Measurements from ENCODE around the gene MCU.

DNA sequence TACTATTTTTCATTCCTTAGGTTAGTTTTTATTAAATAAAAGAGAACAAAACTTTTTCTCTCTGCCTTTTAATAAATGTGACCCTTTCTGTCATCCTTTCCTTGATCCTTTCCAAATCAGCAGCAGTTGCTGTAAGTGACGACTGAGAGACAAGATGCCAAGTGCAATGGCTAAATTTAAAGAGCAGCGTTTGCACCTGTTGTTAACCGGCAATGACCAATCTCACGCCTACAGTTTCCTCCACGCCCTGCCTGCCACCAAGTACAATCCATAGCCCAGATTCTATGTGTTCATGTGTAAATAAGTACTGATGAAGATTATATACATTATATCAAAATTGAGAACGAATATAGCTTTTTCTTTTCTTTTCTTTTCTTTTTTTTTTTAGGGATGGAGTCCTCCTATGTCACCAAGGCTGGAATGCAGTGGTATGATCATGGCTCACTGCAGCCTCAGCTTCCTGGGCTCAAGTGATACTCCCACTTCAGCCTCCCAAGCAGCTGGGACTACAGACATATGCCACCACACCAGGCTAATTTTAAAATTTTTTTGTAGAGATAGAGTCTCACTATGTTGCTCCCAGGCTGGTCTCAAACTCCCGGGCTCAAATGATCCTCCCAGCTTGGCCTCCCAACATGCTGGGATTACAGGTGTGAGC lies 6.5 kb upstream of the MCU start:
- TF ChIP-seq FOXM1 (IDR thresholded peaks at IDR 0.05; ENCODE audit: borderline replicate concordance) (no peak), SP1 (IDR thresholded peaks at IDR 0.05) (no peak), BHLHE40 (IDR thresholded peaks at IDR 0.05; ENCODE audit: borderline replicate concordance) (no peak), NFRKB (IDR thresholded peaks at IDR 0.05) (no peak), ZNF384 (IDR thresholded peaks at IDR 0.05) (no peak), CTBP1 (IDR thresholded peaks at IDR 0.05; ENCODE audit: borderline replicate concordance) (no peak), PKNOX1 (IDR thresholded peaks at IDR 0.05) (no peak), FOXA1 (IDR thresholded peaks at IDR 0.05) (no peak), ELF4 (IDR thresholded peaks at IDR 0.05) (no peak), FOXK2 (IDR thresholded peaks at IDR 0.05) (no peak), L3MBTL2 (conservative IDR thresholded peaks at IDR 0.05) (no peak)

Measured in HEK293T (cell line).